GM19023 (cell line): ENCODE data around the gene SH3BP2.

Experiments
- ATAC-seq: cut with Tn5 transposase; IDR thresholded peaks from one replicate; pipeline ENCODE4 v1.9.1; 2021; ENCODE audit warnings: mild to moderate bottlenecking, moderate library complexity; ENCODE audit not compliant: unreplicated experiment

SH3BP2 gene

DNA sequence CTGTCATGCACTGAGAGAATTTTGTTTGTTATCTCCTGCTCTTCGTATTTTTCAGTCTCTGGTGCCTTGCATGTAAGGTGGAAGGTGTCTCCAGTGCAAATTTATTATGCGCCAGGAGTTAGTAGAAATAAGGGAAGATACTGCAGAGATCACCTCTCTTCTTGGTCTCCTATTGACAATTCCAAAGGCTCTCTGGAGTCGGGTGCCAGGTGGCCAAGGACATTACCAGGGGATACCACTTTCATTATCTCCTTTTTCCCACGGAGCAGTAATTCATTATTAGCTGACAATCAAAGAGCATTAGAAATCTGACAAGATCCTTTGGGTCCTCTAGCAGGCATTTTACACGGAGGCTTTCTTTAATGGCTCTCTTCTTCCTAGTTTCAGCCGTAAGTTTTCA lies 76.8 kb downstream of the SH3BP2 start:
- ATAC-seq = no peak

DNA sequence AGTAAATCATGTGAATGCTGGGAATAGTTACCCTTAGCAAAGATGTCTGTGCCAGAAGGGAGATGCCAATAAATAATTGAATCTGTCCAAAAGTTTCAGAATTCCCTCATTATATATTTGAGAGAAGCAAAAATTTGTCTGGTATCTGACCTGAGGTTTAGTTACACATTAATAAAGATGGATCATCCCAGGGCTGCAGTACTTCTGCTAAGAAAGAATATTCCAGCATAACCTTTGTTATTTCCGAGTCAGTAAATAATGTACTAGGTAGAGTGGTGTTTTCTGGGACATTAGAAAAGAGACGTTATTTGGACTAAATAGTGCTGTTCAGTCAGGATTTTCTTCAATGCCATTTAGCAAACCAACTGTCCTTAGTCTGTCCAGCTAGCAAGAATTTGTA lies 77.2 kb downstream of the SH3BP2 start:
- ATAC-seq = no peak

DNA sequence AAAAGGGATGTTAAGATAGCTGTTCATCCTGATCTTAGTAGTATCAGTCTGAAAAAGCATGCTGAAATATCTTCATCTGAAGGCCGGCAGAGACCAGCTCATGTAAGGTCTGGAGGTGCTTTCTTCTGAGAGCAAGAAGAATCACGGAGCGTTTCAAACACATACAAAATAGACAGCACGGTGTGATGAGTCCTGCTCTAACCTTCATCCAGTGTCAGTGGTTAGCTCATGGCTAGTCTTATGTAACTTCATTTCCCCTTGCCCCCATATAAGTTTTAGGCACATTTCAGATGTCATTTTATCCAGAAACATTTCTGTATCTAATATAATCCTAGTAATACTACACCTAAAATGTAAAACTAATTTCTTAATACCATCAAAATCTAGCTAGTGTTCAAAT lies 78.6 kb downstream of the SH3BP2 start:
- no peak for ATAC-seq

GRCh38 chr4:2871911-2872310 lies 79.0 kb downstream of the SH3BP2 start:
- no peak for ATAC-seq

DNA sequence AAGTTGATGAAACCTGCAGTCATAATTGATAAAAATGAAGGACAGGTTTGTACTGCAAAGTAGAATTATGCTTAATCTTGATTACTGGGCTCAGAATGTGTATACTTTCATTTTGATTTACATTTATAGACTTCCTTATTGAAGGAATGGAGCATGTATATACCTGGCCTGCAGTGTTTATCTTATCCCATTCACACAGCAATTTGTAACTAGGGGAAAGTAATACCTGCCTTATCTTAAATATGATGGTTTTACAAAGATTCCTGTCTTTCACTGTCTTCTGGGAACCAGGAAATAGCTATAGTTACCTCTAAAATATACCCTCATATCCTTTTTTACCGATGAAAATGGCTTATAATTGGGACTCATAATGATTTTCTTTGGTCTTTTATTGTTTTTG lies 80.4 kb downstream of the SH3BP2 start:
- ATAC-seq = no peak

DNA sequence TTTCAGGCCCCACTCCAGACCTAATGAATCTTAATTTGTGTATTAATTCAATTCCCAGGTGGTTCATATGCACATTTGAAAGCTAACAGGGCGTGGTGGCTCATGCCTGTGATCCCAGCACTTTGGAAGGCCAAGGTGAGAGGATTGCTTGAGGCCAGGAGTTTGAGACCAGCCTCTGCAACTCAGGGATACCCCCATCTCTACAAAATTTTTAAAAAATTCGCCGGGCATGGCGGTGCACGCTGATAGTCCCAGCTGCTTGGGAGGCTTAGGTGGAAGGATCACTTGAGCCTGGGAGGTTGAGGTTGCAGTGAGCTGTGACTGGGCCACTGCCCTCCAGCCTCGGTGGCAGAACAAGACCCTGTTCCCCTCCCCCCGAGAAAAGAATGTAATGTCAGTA lies 82.0 kb downstream of the SH3BP2 start:
- ATAC-seq = no peak

DNA sequence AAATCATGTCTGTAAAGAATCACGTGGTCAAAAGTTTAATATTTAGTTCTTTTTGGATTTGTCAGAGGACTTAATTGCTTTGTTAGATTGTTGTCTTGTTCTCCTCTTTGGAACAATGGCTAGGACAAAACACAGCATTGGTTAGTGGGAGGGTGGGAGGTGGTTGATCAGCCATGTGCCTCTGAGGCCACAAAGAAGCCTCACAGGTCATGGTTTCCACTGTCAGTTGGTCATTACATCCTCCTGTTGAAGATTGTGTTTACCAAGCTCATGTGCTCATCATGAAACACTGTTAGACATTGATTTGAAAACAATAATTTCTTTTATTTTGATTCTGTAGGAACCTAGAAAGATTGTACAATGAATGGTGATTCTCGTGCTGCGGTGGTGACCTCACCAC lies 82.7 kb downstream of the SH3BP2 start:
- no peak for ATAC-seq

GRCh38 chr4:2878346-2878745 lies 85.5 kb downstream of the SH3BP2 start:
- ATAC-seq = no peak

GRCh38 chr4:2879026-2879425 lies 86.1 kb downstream of the SH3BP2 start:
- no peak for ATAC-seq

GRCh38 chr4:2881431-2881830 lies 88.5 kb downstream of the SH3BP2 start:
- no peak for ATAC-seq

GRCh38 chr4:2882341-2882740 lies 89.5 kb downstream of the SH3BP2 start:
- ATAC-seq = no peak

DNA sequence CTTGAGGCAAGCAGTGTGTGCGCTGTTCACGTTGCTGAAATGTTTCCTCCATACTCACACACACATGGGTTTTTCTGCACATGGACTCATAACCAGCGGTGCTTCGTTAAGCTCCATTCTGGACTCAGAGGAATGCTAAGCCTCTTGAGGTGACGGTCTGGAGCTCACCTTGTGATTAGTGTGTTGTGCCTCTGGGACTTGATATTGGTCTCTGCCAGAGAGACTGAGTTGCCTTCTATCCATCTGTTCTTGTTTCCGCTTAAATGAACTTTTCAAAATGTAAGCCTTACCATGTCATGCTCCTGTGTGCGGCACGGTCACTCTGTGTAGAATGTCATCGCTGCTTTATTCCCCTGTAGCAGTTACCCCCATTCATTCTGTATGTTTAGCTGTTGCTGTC lies 93.3 kb downstream of the SH3BP2 start:
- no peak for ATAC-seq

- no peak for ATAC-seq
Observed at GRCh38 chr4:2886622-2887021, 93.7 kb downstream of the SH3BP2 start.

GRCh38 chr4:2887343-2887742 lies 94.5 kb downstream of the SH3BP2 start:
- ATAC-seq = no peak

GRCh38 chr4:2888886-2889285 lies 96.0 kb downstream of the SH3BP2 start:
- ATAC-seq = no peak
